ENCODE results near the gene GHITM. TPM values are rescaled to one million over a fixed set of nuclear protein-coding genes. Genes with fewer than 3 reads are reported as not detected.

Gene GHITM
- total RNA-seq, 4 donors from 2014 or later = 110 to 165 (median 149) TPM

GRCh38 chr10:84172467-84173356 is 33.4 kb downstream of the GHITM start:
- DNase-seq (ENCODE audit: low spot score) (no peak), ATAC-seq (ENCODE audit: low FRiP score) (no peak)
- no peak for TF ChIP-seq CTCF (IDR thresholded peaks at IDR 0.05)

- DNase-seq (ENCODE audit: low spot score) (no peak), ATAC-seq (ENCODE audit: low FRiP score) (no peak)
- no peak for TF ChIP-seq CTCF (IDR thresholded peaks at IDR 0.05)
These were observed 34.2 kb downstream of the GHITM start, which contains the start of gene GPR15LG for GRCh38 chr10:84173501-84173929. Gene GPR15LG, plus strand, starts transcription at chr10:84173801. Its CDS starts 51 bp downstream, at chr10:84173852.

GRCh38 chr10:84175436-84175835 is 36.1 kb downstream of the GHITM start:
- TF ChIP-seq CTCF (IDR thresholded peaks at IDR 0.05) = no peak
- ATAC-seq (ENCODE audit: low FRiP score) = no peak
- DNase-seq (ENCODE audit: low spot score) = no peak

GRCh38 chr10:84176351-84176750 is 37.0 kb downstream of the GHITM start:
- TF ChIP-seq CTCF (IDR thresholded peaks at IDR 0.05) = no peak
- ATAC-seq (ENCODE audit: low FRiP score) = no peak
- no peak for DNase-seq (ENCODE audit: low spot score)

- no peak for ATAC-seq (ENCODE audit: low FRiP score)
- DNase-seq (ENCODE audit: low spot score) = no peak
- TF ChIP-seq CTCF (IDR thresholded peaks at IDR 0.05) = no peak
These were observed 37.6 kb downstream of the GHITM start for GRCh38 chr10:84176836-84177474.

GRCh38 chr10:84177541-84178141 is 38.3 kb downstream of the GHITM start:
- DNase-seq (ENCODE audit: low spot score) (no peak), ATAC-seq (ENCODE audit: low FRiP score) (no peak)
- TF ChIP-seq CTCF (IDR thresholded peaks at IDR 0.05) = no peak
